Stimulated activated CD4-positive, alpha-beta T cell treated with anti-CD3 and anti-CD28 coated beads, Interleukin-4, amount 100 ng/mL, for 24 hours (primary cell): Measurements from ENCODE around the gene RAB3GAP2.
A peak's percentile ranks its signal among the peaks of the same experiment; 100 is the strongest.
"Not testable (repeated sequence)": the region's sequence is repeated elsewhere in the genome, so short reads cannot be mapped to it uniquely, and the experiment has no call there.

Experiments used
- DNase-seq: peaks from one replicate; pipeline ENCODE4 v3.0.0-alpha.2; 2020

Gene RAB3GAP2

GRCh38 chr1:220233927-220234326 is 38.3 kb downstream of the RAB3GAP2 start:
- DNase-seq = no peak

DNA sequence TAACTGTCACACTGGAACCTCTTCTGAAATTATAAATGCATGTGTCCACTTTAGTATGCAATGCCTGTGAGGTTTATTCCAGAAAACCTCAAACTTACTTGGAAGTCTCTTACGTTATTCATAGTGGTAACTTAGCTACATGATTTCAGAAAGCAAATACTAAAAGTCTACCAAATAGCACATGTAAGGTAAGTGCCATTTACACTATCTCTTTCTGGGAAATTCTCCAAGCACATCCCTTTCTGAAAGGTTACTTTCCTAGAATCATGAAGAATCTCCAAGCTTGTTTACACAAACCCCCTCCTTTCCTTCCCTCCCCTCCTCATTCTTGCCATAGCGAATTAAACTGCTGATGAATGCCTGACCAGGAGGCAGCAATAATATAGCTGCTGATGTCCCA is 42.5 kb downstream of the RAB3GAP2 start:
- no peak for DNase-seq

- no peak for DNase-seq
Observed at GRCh38 chr1:220227393-220227792, 44.9 kb downstream of the RAB3GAP2 start.

GRCh38 chr1:220226752-220227151 is 45.5 kb downstream of the RAB3GAP2 start:
- no peak for DNase-seq

GRCh38 chr1:220225957-220226356 is 46.3 kb downstream of the RAB3GAP2 start:
- no peak for DNase-seq

GRCh38 chr1:220224611-220225124 is 47.6 kb downstream of the RAB3GAP2 start:
- DNase-seq = no peak

GRCh38 chr1:220224033-220224432 is 48.2 kb downstream of the RAB3GAP2 start:
- DNase-seq = no peak

DNA sequence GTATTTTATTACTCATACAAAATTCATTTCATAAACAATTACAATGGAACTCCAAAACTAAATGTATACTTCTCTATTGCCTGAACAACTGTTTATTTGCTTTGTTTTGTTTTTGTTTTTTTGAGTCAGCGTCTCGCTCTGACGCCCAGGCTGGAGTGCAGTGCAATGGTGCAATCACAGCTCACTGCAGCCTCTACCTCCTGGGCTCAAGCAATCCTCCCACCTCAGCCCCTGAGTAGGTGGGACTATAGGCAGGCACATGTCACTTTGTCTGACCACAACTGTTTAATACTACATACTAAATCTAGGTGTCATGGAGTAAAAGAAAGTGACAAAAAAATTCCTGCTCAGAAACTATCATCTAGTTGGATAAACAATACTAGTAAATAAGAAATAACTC is 49.3 kb downstream of the RAB3GAP2 start:
- no peak for DNase-seq

GRCh38 chr1:220221670-220222069 is 50.6 kb downstream of the RAB3GAP2 start:
- DNase-seq = no peak

- no peak for DNase-seq
Observed at GRCh38 chr1:220221269-220221668, 51.0 kb downstream of the RAB3GAP2 start.

DNA sequence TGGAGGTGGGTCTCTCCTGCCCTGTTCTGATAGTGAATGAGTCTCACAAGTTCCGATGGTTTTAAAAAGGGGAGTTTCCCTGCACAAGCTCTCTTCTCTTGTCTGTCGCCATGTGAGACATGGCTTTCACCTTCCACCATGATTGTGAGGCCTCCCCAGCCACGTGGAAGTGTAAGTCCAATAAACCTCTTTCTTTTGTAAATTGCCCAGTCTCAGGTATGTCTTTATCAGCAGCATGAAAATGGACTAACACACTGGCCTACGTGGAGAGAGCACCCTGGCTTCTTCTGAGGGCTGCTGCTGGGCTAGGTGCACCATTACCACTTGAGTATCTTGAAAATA is 51.6 kb downstream of the RAB3GAP2 start:
- not testable (repeated sequence) for DNase-seq

DNA sequence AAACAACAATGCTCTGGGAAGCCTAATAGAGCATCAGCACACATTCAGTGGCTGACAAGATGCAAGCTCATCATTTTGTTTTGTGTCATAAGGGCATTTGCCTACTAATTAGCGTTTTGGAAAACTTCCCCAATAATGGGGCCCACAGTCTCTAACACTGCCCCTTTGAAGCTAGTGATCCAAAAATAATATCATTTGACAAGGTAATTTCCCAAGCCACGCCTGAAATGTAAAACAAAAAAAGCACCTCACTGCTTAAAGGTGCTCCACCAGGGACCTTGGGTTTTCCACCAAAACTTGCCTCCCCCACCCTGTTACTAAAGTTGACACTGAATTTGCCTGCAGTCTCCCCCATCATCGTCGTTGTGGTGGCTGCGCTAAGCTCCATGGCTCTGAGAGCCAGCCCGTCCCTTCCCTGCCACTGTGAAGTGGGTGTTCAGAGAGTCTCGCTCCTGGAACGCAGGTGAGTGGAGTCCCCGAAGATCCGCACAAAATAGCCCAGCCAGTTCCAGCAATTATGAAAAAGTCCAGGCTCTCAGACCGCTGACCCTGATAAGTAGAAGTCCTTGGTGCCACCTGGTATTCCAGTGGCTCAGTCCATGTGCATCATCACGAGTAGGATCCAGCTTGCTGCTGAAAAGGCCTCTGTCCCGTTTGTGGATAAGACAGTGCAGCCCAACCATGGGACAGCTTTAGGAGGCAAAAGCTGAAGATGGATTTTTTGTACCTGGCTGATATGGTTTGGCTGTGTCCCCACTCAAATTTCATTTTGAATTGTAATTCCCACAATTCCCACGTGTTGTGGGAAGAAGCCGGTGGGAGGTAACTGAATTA is 52.2 kb downstream of the RAB3GAP2 start:
- no peak for DNase-seq

GRCh38 chr1:220219136-220219442 is 53.2 kb downstream of the RAB3GAP2 start:
- DNase-seq = no peak

DNA sequence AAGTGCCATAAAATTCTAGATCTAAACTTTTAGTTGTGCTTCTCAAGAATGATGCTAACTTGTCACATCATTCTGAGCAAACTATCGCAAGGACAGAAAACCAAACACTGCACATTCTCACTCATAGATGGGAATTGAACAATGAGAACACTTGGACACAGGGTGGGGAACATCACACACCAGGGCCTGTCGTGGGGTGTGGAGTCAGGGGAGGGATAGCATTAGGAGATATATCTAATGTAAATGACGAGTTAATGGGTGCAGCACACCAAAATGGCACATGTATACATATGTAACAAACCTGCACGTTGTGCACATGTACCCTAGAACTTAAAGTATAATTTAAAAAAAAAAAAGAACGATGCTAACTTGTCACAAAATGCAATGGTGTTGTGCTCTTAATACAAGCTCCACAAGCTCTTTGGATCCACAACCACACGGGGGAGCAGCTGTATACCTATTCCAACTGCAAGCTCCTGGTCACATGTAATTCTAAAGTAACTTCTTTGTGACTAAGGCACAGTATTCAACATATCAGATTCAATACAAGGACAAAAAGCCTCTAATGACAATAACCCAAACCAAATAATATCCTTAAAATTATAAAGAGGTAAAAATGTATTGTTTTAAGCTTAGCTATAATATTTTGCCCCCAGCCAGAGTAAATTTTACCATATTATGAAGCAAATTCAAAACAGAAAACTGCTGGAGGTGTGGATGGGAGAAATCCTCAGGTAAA is 53.7 kb downstream of the RAB3GAP2 start:
- DNase-seq = peak; percentile 49

GRCh38 chr1:220217383-220217988 is 54.8 kb downstream of the RAB3GAP2 start:
- no peak for DNase-seq

- DNase-seq = no peak
Observed at GRCh38 chr1:220213382-220213983, 58.8 kb downstream of the RAB3GAP2 start.

GRCh38 chr1:220207411-220207810 is 64.8 kb downstream of the RAB3GAP2 start:
- DNase-seq = no peak

- not testable (repeated sequence) for DNase-seq
Observed at GRCh38 chr1:220204758-220205157, 67.5 kb downstream of the RAB3GAP2 start.

GRCh38 chr1:220203816-220204215 is 68.4 kb downstream of the RAB3GAP2 start:
- no peak for DNase-seq

DNA sequence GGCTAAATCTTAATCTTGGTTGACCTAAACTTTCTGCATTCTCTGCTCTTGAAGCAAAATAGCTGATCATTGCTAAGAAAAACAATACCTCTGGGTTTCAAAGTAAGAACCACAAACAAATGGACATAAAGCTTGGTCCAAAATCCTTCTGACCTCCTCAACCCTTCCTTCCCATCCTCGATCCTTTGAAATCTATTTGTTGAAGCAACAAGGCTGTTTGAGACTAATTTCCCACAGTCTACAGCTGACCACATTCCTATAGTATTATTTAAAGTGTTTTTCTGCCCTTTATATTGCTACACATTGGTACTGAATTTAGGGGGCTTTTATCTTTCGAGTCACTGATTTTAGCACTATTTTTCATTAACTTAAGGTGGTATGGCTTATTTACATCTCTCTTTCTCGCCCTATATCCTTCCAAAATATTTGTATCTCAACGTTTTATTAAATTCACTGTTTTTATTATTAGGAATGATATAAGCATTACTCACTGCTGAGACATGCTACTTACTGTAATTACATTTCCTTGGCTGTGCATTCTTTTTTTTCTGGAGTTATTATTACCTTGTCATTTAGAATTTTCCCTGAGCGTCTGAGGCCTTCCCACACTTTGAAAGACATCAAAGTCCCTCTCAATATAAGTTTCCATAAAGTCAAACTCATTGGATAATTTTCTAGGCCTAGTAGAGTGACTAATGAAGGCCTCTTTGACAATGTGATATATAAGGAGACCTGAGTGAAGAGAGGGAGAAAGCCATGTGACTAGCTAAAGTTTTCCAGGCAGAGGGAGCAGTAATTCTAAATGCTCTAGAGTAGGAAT is 73.9 kb downstream of the RAB3GAP2 start:
- DNase-seq = no peak

DNA sequence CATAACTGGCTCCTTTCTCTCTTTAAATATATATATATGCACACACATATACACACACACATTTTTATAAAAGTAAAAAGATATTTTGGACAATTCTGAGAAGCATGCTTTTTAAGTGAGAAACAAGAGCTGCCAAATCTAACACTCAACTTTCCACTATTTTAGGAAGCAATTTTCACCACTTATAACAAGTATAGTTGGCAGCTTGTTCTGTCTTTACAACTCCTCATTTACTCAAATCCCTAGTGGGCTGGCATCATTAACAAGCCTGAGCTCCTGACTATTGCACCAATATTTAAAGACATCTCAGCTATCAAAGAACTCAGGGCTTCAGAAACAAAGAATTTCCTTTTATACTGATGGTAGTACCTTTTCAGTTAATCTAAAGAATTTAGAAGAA is 76.6 kb downstream of the RAB3GAP2 start:
- DNase-seq = no peak

DNA sequence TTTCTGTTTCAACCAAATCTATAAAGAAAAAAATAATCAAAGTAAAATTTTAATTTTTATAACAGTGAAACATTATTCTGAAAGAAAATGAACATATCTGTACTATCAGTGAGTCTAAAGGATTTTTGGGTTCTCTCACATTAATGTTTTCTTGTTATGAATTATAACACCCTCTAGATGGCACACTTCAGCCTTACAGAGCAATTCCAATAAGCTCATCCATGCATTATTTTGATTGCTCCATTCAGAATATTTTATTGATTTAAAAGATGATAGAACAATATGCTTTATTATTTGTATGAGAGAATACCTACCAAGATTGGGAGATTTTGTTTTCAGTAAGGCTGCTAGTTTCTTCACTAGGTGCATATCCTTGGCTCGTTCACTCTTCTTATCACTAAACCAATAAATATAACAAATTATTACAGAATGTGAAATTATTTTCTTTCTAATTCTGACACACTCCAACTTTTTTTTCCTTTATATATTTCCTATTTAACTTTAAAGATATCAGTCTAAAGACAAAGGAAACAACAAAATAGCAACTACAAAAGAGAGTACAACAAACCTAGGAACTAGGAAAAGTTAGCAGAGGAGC is 82.4 kb downstream of the RAB3GAP2 start:
- DNase-seq = no peak
